IMR-90 (cell line): ENCODE results near the gene CYP4F3. TPM values are rescaled to one million over a fixed set of nuclear protein-coding genes. Genes with fewer than 3 reads are reported as not detected.

Source experiments
- ATAC-seq: fragments of 200-7000 bp; cut with Tn5 transposase; 2 replicates; pipeline ENCODE4 v1.9.1; 2020; ENCODE audit warnings: low read depth, mild to moderate bottlenecking, moderate library complexity
- BruUV-seq: library from RNA; stranded (reverse); fragments of 400-500 nt; replicated peaks from 2 replicates; lab custom pipeline; 2021; lab: Mats Ljungman, UMichigan
- CTCF ChIA-PET: fragments of 300-600 bp; formaldehyde crosslinking; extraction: SDS; loops from one replicate; lab custom pipeline; 2021; ENCODE audit warnings: antibody characterized with exemption; lab: Yijun Ruan, JAX
- POLR2A ChIA-PET: fragments of 300-600 bp; sonication (Branson Sonifier 250); formaldehyde crosslinking; loops from one replicate; lab custom pipeline; 2022; ENCODE audit warnings: antibody characterized with exemption; ENCODE audit not compliant: unreplicated experiment; lab: Charles Lee
- DNase-seq: peaks from one replicate; pipeline ENCODE4 v3.0.0; 2013
- H2AFZ ChIP-seq: replicated peaks from 2 replicates; pipeline ENCODE3; 2013; ENCODE audit warnings: low read length, mild to moderate bottlenecking; ENCODE audit not compliant: poor library complexity
- H2AK5ac ChIP-seq: 2 replicates; pipeline ENCODE4 v1.6.1; 2013; ENCODE audit warnings: low read depth, low read length, inconsistent platforms
- H2AK9ac ChIP-seq: replicated peaks from 2 replicates; pipeline ENCODE3; 2013; ENCODE audit warnings: mild to moderate bottlenecking, low read depth, low read length, moderate library complexity; ENCODE audit not compliant: poor library complexity
- H2BK120ac ChIP-seq: 2 replicates; pipeline ENCODE4 v1.6.1; 2013; ENCODE audit warnings: low read depth, low read length, inconsistent platforms
- H2BK15ac ChIP-seq: 3 replicates; pipeline ENCODE4 v1.6.1; 2013; ENCODE audit warnings: low read depth, low read length, inconsistent platforms
- H2BK20ac ChIP-seq: 2 replicates; pipeline ENCODE4 v1.6.1; 2013; ENCODE audit warnings: low read depth, mild to moderate bottlenecking, inconsistent platforms, low read length, moderate library complexity
- H2BK5ac ChIP-seq: 2 replicates; pipeline ENCODE4 v1.6.1; 2013; ENCODE audit warnings: mild to moderate bottlenecking, low read depth, low read length, inconsistent platforms; ENCODE audit not compliant: poor library complexity, severe bottlenecking
- H3K14ac ChIP-seq: replicated peaks from 2 replicates; pipeline ENCODE4 v1.6.1; 2013; ENCODE audit warnings: low read depth, low read length, inconsistent platforms
- H3K18ac ChIP-seq: 2 replicates; pipeline ENCODE4 v1.6.1; 2013; ENCODE audit warnings: low read depth, low read length, control low read depth
- H3K23ac ChIP-seq: 2 replicates; pipeline ENCODE4 v1.6.1; 2013; ENCODE audit warnings: low read depth, low read length, inconsistent platforms
- H3K27ac ChIP-seq: 2 replicates; pipeline ENCODE4 v1.5.1; 2013; ENCODE audit warnings: mild to moderate bottlenecking, control low read depth, low read length; ENCODE audit not compliant: insufficient read depth
- H3K27me3 ChIP-seq: 2 replicates; pipeline ENCODE4 v1.6.1; 2013; ENCODE audit warnings: low read length; ENCODE audit not compliant: control insufficient read depth, insufficient read depth
- H3K36me3 ChIP-seq: 2 replicates; pipeline ENCODE4 v1.6.1; 2013; ENCODE audit warnings: low read length, mixed read lengths; ENCODE audit not compliant: control insufficient read depth, insufficient read depth
- H3K4ac ChIP-seq: 2 replicates; pipeline ENCODE4 v1.6.1; 2013; ENCODE audit warnings: low read depth, low read length, inconsistent platforms
- H3K4me1 ChIP-seq: 2 replicates; pipeline ENCODE4 v1.6.1; 2013; ENCODE audit warnings: low read length, mixed read lengths; ENCODE audit not compliant: control insufficient read depth, insufficient read depth
- H3K4me2 ChIP-seq: 2 replicates; pipeline ENCODE4 v1.6.1; 2013; ENCODE audit warnings: low read depth, mild to moderate bottlenecking, control low read depth, low read length, moderate library complexity
- H3K4me3 ChIP-seq: 2 replicates; pipeline ENCODE4 v1.5.1; 2013; ENCODE audit warnings: low read depth, mild to moderate bottlenecking, control low read depth, low read length, moderate library complexity; ENCODE audit not compliant: insufficient read depth
- H3K56ac ChIP-seq: 2 replicates; pipeline ENCODE4 v1.6.1; 2013; ENCODE audit warnings: low read length, inconsistent platforms; ENCODE audit not compliant: insufficient read depth; ENCODE audit errors: extremely low read depth
- H3K79me1 ChIP-seq, 2 experiments: 2 replicates each; pipeline ENCODE4 v1.6.1; 2013; ENCODE audit warnings: low read length in 2 of 2, inconsistent platforms in 1 of 2, low read depth in 1 of 2
- H3K9ac ChIP-seq: 2 replicates; pipeline ENCODE4 v1.6.1; 2013; ENCODE audit warnings: low read depth, low read length, control low read depth
- H3K9me1 ChIP-seq: 2 replicates; pipeline ENCODE4 v1.6.1; 2013; ENCODE audit warnings: low read length, inconsistent platforms; ENCODE audit not compliant: insufficient read depth
- H3K9me3 ChIP-seq: 2 replicates; pipeline ENCODE4 v1.6.1; 2013; ENCODE audit warnings: low read length; ENCODE audit not compliant: control insufficient read depth, insufficient read depth
- H4K20me1 ChIP-seq: 2 replicates; pipeline ENCODE4 v1.6.1; 2013; ENCODE audit warnings: low read length, inconsistent platforms; ENCODE audit not compliant: insufficient read depth
- H4K5ac ChIP-seq: 2 replicates; pipeline ENCODE4 v1.6.1; 2013; ENCODE audit warnings: mild to moderate bottlenecking, low read depth, low read length, control low read depth
- H4K8ac ChIP-seq, 2 experiments: 2 replicates each; pipeline ENCODE4 v1.6.1; 2013; ENCODE audit warnings: low read depth in 2 of 2, low read length in 2 of 2, control low read depth in 1 of 2, inconsistent platforms in 1 of 2
- H4K91ac ChIP-seq: 2 replicates; pipeline ENCODE4 v1.6.1; 2013; ENCODE audit warnings: low read depth, low read length, inconsistent platforms; ENCODE audit not compliant: insufficient read depth
- NFE2L2 ChIP-seq: fragments of 150-350 bp; IDR thresholded peaks from 2 replicates; pipeline ENCODE4 v1.6.1; 2016; ENCODE audit warnings: low read depth, mild to moderate bottlenecking, low read length
- RAD21 ChIP-seq: IDR thresholded peaks from 2 replicates; pipeline ENCODE4 v1.6.1; 2012; ENCODE audit warnings: low read length, improper control_type of control experiment
- WGBS, 2 experiments: methylation state at CpG; one replicate each; pipeline versions ENCODE4 v1.1.5 to v1.1.7; 2013; ENCODE audit warnings: missing lambda C conversion rate in 2 of 2; ENCODE audit not compliant: insufficient read length in 1 of 2; ENCODE audit errors: extremely low coverage in 2 of 2; 5-methylcytosine and 5-hydroxymethylcytosine counted together
- dilution Hi-C: fragments of 300-500 bp; cut with HindIII; formaldehyde crosslinking; loops from one replicate; pipeline ENCODE4 v1.14.3; 2018; ENCODE audit warnings: low sequenced_read_pairs; ENCODE audit not compliant: unreplicated experiment
- in situ Hi-C: fragments of 300-500 bp; cut with MboI; formaldehyde crosslinking; loops from 3 replicates; pipeline ENCODE4 v1.14.3; 2019; ENCODE audit warnings: low sequenced_read_pairs, inconsistent platforms, mixed read lengths
- intact Hi-C: fragments of 100-400 bp; cut with micrococcal nuclease; formaldehyde crosslinking; loops from 2 replicates; pipeline ENCODE4 v1.10.0; 2022
- polyA plus RNA-seq, 3 experiments: library from polyadenylated mRNA; depleted of rRNA; stranded (reverse); fragments of >200 nt; gene quantifications; 2 replicates each; pipeline ENCODE4 v1.2.3, GENCODE V29; 2012; ENCODE audit warnings: low replicate concordance in 1 of 3
- total RNA-seq: library from RNA; depleted of rRNA; stranded (reverse); fragments of >200 nt; gene quantifications from 2 replicates; pipeline ENCODE4 v1.2.3, GENCODE V29; 2012

Gene CYP4F3
- total and polyA plus RNA-seq, 2 of the 4 experiments (the other 2 are of a cell fraction), result not detected

DNA sequence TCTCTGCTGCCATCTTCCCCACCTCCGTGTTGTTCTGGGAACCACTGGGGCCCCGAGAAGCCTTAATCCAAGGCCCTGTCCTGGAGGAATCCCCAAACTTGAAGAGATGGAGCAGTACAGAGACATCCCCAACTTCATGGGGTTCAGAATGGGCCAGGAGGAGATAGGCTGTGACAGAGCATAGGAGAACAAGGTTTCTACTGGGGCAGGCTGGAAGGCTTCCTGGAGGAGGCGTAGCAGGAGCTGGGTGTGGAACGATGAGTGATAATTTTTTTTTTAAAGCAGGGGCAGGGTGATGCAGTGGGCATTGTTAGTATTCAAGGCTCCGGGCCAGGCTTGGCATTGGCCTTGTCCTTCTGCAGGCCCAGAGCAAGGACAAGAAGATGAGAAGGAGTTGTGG, 22.4 kb upstream of the CYP4F3 start:
- Histone ChIP-seq H3K36me3 (no peaks in the 10 kb centered on the region), H3K4me3 (no peak overlapping the region), H3K9ac (no peak overlapping the region), H3K18ac (no peak overlapping the region), H3K79me1 (no peaks in the 10 kb centered on the region), H2BK120ac (no peak overlapping the region), H3K23ac (no peak overlapping the region), H3K4me2 (no peak overlapping the region), H3K9me1 (no peaks in the 10 kb centered on the region), H2BK15ac (no peak overlapping the region), H3K4me1 (no peaks in the 10 kb centered on the region), H3K14ac (no peak overlapping the region), H3K27ac (no peak overlapping the region), H3K56ac (no peak overlapping the region), H2AK9ac (no peak overlapping the region), H3K9me3 (peaks cover 19% of the 10 kb centered on the region; the same call in 1 of the 2 replicates), H3K4ac (no peak overlapping the region), H2AFZ (no peak overlapping the region), H4K5ac (no peak overlapping the region), H2AK5ac (no peak overlapping the region), H4K91ac (no peak overlapping the region), H3K27me3 (no peaks in the 10 kb centered on the region), H2BK5ac (no peak overlapping the region), H2BK20ac (no peak overlapping the region), H4K20me1 (no peaks in the 10 kb centered on the region), H4K8ac (no peak overlapping the region)
- CTCF ChIA-PET, result no interaction called here
- ATAC-seq (no peak), DNase-seq (no peak)
- intact Hi-C loops (no loop called here), dilution Hi-C loops (no loop called here), in situ Hi-C loops (no loop called here)
- no CpG with 5 or more reads among the region's 5 CpGs for WGBS, 2 experiments
- TF ChIP-seq RAD21, result no peak
- TF ChIP-seq NFE2L2, result no peak
- POLR2A ChIA-PET, result no interaction called here
- BruUV-seq, result no TSS peak
